GM12878 (cell line): ENCODE data around the gene SIK3.

ENCODE experiments used
- CEBPZ ChIP-seq: fragments of 150-350 bp; IDR thresholded peaks from 2 replicates; pipeline ENCODE4 v1.6.1; 2016; ENCODE audit warnings: low read depth, low read length
- EZH2 ChIP-seq: IDR thresholded peaks from 2 replicates; pipeline ENCODE4 v1.6.1; 2012; ENCODE audit warnings: low read depth, mild to moderate bottlenecking, control low read depth, inconsistent platforms, low read length, borderline replicate concordance; ENCODE audit not compliant: control insufficient read depth
- POLR2A ChIP-seq: IDR thresholded peaks from 2 replicates; pipeline ENCODE4 v1.6.1; 2011; ENCODE audit warnings: low read depth, mild to moderate bottlenecking, low read length
- RAD21 ChIP-seq: IDR thresholded peaks from 2 replicates; pipeline ENCODE4 v1.6.1; 2011; ENCODE audit warnings: mild to moderate bottlenecking, low read depth, low read length, moderate library complexity; ENCODE audit not compliant: insufficient read depth
- SP1 ChIP-seq: IDR thresholded peaks from one replicate; pipeline ENCODE4 v1.6.1; 2011; ENCODE audit warnings: low read depth, low read length
- SRF ChIP-seq, 2 experiments: IDR thresholded peaks; 2 replicates each; pipeline ENCODE4 v1.6.1; 2011; ENCODE audit warnings: low read depth in 2 of 2, low read length in 2 of 2, mild to moderate bottlenecking in 1 of 2, moderate library complexity in 1 of 2
- ZBTB4 ChIP-seq: fragments of 450-650 bp; formaldehyde crosslinking; IDR thresholded peaks from 2 replicates; pipeline ENCODE4 v1.4.0; 2022; ENCODE audit warnings: mild to moderate bottlenecking, moderate library complexity
- ZZZ3 ChIP-seq: IDR thresholded peaks from 2 replicates; pipeline ENCODE4 v1.6.1; 2011; ENCODE audit warnings: low read depth; ENCODE audit not compliant: control insufficient read depth, insufficient read length

GRCh38 chr11:116938471-116939070 is 159.7 kb downstream of the SIK3 start:
- TF ChIP-seq ZBTB4 (CRISPR knock-in tag) (no peak), RAD21 (no peak), EZH2 (no peak), SRF (IDR thresholded peaks at IDR 0.05; ENCODE audit: low read depth in 2 of 2, low read length in 2 of 2) (no peak), ZZZ3 (no peak), POLR2A (no peak), SP1 (no peak), CEBPZ (no peak)
